ENCODE measurements around the gene KRTAP5-11. TPM values are rescaled to one million over a fixed set of nuclear protein-coding genes. Genes with fewer than 3 reads are reported as not detected.

Gene KRTAP5-11
- total and polyA plus RNA-seq, 2 of the 8 experiments (the other 6 are each of a cell fraction or from before 2014, with no cell fraction given): not detected

GRCh38 chr11:71572811-71573210 lies 9.9 kb downstream of the KRTAP5-11 start (continued):
- TF ChIP-seq, protein P1, sequence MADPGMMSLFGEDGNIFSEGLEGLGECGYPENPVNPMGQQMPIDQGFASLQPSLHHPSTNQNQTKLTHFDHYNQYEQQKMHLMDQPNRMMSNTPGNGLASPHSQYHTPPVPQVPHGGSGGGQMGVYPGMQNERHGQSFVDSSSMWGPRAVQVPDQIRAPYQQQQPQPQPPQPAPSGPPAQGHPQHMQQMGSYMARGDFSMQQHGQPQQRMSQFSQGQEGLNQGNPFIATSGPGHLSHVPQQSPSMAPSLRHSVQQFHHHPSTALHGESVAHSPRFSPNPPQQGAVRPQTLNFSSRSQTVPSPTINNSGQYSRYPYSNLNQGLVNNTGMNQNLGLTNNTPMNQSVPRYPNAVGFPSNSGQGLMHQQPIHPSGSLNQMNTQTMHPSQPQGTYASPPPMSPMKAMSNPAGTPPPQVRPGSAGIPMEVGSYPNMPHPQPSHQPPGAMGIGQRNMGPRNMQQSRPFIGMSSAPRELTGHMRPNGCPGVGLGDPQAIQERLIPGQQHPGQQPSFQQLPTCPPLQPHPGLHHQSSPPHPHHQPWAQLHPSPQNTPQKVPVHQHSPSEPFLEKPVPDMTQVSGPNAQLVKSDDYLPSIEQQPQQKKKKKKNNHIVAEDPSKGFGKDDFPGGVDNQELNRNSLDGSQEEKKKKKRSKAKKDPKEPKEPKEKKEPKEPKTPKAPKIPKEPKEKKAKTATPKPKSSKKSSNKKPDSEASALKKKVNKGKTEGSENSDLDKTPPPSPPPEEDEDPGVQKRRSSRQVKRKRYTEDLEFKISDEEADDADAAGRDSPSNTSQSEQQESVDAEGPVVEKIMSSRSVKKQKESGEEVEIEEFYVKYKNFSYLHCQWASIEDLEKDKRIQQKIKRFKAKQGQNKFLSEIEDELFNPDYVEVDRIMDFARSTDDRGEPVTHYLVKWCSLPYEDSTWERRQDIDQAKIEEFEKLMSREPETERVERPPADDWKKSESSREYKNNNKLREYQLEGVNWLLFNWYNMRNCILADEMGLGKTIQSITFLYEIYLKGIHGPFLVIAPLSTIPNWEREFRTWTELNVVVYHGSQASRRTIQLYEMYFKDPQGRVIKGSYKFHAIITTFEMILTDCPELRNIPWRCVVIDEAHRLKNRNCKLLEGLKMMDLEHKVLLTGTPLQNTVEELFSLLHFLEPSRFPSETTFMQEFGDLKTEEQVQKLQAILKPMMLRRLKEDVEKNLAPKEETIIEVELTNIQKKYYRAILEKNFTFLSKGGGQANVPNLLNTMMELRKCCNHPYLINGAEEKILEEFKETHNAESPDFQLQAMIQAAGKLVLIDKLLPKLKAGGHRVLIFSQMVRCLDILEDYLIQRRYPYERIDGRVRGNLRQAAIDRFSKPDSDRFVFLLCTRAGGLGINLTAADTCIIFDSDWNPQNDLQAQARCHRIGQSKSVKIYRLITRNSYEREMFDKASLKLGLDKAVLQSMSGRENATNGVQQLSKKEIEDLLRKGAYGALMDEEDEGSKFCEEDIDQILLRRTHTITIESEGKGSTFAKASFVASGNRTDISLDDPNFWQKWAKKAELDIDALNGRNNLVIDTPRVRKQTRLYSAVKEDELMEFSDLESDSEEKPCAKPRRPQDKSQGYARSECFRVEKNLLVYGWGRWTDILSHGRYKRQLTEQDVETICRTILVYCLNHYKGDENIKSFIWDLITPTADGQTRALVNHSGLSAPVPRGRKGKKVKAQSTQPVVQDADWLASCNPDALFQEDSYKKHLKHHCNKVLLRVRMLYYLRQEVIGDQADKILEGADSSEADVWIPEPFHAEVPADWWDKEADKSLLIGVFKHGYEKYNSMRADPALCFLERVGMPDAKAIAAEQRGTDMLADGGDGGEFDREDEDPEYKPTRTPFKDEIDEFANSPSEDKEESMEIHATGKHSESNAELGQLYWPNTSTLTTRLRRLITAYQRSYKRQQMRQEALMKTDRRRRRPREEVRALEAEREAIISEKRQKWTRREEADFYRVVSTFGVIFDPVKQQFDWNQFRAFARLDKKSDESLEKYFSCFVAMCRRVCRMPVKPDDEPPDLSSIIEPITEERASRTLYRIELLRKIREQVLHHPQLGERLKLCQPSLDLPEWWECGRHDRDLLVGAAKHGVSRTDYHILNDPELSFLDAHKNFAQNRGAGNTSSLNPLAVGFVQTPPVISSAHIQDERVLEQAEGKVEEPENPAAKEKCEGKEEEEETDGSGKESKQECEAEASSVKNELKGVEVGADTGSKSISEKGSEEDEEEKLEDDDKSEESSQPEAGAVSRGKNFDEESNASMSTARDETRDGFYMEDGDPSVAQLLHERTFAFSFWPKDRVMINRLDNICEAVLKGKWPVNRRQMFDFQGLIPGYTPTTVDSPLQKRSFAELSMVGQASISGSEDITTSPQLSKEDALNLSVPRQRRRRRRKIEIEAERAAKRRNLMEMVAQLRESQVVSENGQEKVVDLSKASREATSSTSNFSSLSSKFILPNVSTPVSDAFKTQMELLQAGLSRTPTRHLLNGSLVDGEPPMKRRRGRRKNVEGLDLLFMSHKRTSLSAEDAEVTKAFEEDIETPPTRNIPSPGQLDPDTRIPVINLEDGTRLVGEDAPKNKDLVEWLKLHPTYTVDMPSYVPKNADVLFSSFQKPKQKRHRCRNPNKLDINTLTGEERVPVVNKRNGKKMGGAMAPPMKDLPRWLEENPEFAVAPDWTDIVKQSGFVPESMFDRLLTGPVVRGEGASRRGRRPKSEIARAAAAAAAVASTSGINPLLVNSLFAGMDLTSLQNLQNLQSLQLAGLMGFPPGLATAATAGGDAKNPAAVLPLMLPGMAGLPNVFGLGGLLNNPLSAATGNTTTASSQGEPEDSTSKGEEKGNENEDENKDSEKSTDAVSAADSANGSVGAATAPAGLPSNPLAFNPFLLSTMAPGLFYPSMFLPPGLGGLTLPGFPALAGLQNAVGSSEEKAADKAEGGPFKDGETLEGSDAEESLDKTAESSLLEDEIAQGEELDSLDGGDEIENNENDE (IDR thresholded peaks at IDR 0.05; ENCODE audit: insufficient replicate concordance, low read length): no peak
- TF ChIP-seq SP4 (IDR thresholded peaks at IDR 0.05; ENCODE audit: low read length) (no peak), RNF2 (IDR thresholded peaks at IDR 0.05; ENCODE audit: borderline replicate concordance, low read depth, low read length, missing control alignments, poor library complexity, severe bottlenecking) (no peak), CREB1 (IDR thresholded peaks at IDR 0.05) (no peak), JUND (IDR thresholded peaks at IDR 0.05; ENCODE audit: low read length) (no peak), TAF7 (optimal IDR thresholded peaks at IDR 0.05; ENCODE audit: borderline replicate concordance, low read depth, low read length) (no peak), CHD2 (IDR thresholded peaks at IDR 0.05; ENCODE audit: low read length) (no peak), SIN3A (conservative IDR thresholded peaks at IDR 0.05 in 1 of 2, IDR thresholded peaks at IDR 0.05 in 1 of 2; ENCODE audit: low read depth in 1 of 2, low read length in 2 of 2) (no peak)
- TF ChIP-seq, protein P2, sequence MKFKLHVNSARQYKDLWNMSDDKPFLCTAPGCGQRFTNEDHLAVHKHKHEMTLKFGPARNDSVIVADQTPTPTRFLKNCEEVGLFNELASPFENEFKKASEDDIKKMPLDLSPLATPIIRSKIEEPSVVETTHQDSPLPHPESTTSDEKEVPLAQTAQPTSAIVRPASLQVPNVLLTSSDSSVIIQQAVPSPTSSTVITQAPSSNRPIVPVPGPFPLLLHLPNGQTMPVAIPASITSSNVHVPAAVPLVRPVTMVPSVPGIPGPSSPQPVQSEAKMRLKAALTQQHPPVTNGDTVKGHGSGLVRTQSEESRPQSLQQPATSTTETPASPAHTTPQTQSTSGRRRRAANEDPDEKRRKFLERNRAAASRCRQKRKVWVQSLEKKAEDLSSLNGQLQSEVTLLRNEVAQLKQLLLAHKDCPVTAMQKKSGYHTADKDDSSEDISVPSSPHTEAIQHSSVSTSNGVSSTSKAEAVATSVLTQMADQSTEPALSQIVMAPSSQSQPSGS (IDR thresholded peaks at IDR 0.05; ENCODE audit: low read length): no peak

Data from H1 (cell line).